ENCODE measurements around the gene NUTM2A.
"Not testable (repeated sequence)": the region's sequence is repeated elsewhere in the genome, so short reads cannot be mapped to it uniquely, and the experiment has no call there.

NUTM2A gene, protein sequence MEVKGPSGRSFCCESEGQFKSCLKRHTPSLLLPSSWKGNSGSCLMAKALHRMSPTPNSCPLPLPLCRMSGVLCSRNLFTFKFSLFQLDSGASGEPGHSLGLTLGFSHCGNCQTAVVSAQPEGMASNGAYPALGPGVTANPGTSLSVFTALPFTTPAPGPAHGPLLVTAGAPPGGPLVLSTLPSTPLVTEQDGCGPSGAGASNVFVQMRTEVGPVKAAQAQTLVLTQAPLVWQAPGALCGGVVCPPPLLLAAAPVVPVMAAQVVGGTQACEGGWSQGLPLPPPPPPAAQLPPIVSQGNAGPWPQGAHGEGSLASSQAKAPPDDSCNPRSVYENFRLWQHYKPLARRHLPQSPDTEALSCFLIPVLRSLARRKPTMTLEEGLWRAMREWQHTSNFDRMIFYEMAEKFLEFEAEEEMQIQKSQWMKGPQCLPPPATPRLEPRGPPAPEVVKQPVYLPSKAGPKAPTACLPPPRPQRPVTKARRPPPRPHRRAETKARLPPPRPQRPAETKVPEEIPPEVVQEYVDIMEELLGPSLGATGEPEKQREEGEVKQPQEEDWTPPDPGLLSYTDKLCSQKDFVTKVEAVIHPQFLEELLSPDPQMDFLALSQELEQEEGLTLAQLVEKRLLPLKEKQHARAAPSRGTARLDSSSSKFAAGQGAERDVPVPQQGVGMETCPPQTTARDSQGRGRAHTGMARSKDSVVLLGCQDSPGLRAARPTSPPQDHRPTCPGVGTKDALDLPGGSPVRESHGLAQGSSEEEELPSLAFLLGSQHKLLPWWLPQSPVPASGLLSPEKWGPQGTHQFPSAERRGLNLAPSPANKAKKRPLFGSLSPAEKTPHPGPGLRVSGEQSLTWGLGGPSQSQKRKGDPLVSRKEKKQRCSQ

GRCh38 chr10:87225148-87225547 is at the start of gene NUTM2A:
Gene NUTM2A, plus strand, starts transcription at chr10:87225448. Its CDS starts 383 bp downstream, at chr10:87225831.
- H3K4me3 ChIP-seq (ENCODE audit: low read depth, low read length); DNase-seq (ENCODE audit: low read depth): not testable (repeated sequence)

- DNase-seq (ENCODE audit: low read depth); H3K4me3 ChIP-seq (ENCODE audit: low read depth, low read length): not testable (repeated sequence)
Measured at GRCh38 chr10:87177587-87177986, 47.7 kb upstream of the NUTM2A start.

DNA sequence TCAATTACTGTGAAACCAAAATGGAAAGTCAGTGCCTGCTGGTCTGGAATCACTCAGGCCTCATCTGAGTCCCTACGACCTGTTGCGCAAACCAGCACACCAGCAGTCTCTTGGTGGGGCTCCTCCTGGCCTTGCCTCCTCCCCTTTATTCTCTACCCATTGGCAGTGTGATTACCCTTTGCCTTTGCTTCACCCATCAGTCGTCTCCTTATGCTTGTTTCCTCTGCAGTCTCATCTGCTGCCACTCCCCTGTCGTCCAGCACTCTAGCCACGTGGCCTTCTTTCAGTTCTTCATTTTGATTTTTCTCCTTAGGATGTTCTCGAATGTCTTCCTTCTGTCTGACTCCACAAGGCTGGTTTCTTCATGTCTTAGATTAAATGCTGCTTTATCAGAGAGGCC is 40.8 kb upstream of the NUTM2A start:
- DNase-seq (ENCODE audit: low read depth); H3K4me3 ChIP-seq (ENCODE audit: low read depth, low read length): not testable (repeated sequence)

DNA sequence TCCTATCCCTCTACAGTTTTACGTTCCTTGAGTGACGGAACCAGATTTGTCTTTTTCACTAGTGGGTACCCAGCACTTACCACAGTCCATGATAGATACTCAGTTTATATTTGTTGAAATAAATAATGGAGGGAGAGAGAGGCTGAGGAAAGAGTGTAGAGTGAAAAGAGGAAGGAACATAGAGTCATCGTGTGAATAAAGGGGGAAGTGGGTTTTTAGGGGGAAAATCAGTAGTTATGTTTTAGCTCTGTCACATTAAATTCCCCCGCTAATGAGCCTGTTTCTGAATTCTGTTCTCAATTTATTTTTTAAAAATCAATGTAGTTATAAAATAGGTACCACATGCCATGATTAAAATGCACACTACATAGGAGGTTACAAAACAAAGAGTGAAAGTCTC is 39.2 kb upstream of the NUTM2A start:
- not testable (repeated sequence) for H3K4me3 ChIP-seq (ENCODE audit: low read depth, low read length); DNase-seq (ENCODE audit: low read depth)

DNA sequence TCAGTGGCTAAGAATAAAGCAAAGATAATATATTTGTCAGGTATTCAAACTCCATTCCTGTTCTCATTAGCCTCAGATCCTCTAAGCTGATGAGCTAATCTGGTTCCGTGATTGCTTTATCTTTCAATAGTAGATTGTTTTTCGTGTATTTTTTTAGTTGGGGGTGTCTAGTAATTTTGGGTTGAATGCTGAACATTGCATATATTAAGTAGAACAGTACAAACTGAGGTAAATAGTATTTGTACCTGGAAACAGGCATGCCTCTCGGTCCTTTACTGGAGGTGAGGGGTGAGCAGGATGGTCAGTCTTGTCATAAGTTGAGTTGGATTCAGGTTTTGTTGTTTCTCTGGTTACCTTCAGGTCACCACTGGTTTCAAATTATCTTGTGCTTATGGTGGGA is 37.7 kb upstream of the NUTM2A start:
- DNase-seq (ENCODE audit: low read depth); H3K4me3 ChIP-seq (ENCODE audit: low read depth, low read length): not testable (repeated sequence)

GRCh38 chr10:87191841-87192240 is 33.4 kb upstream of the NUTM2A start:
- not testable (repeated sequence) for DNase-seq (ENCODE audit: low read depth); H3K4me3 ChIP-seq (ENCODE audit: low read depth, low read length)

- peak; percentile 54 for DNase-seq (ENCODE audit: low read depth)
- not testable (repeated sequence) for H3K4me3 ChIP-seq (ENCODE audit: low read depth, low read length)
Measured at GRCh38 chr10:87200924-87201323, 24.3 kb upstream of the NUTM2A start.

DNA sequence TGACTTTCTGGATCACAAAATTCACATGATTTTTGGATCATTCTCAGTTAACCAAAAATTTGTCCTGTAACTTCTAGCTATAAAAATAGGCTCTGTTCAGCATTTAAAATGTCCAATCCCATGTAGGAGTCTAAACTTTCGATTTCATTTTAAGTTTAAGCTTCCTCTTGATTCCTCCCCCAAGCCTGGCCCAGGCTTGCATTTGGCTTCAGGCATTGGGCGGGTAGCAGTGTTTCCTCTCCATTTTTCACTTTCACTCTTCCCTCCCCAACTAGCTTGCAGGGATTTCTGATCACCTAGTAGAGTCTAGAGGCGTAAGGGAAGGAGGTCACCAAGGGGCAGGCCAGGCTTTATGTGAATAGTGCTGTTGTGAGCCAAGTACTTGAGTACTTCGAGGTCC is 20.4 kb upstream of the NUTM2A start:
- not testable (repeated sequence) for H3K4me3 ChIP-seq (ENCODE audit: low read depth, low read length); DNase-seq (ENCODE audit: low read depth)

DNA sequence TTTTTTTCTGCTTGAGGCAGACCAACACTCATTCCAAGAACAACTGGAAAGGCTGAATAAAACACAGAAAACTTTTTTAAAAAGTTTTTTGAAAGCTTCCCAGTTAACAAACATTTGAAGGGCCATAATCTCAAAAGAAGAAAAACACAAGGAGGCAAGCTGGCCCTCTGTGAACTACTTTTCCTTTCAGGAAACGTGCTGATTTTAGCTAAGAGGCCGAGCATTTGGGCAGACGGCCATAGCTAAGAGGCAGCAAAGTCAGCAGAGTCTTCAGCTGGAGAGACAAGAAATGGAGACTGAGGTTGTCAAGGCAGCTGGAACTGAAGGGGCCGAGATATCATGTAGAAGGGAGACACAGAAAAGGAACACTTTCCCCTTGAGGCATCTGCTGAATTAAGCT is 18.3 kb upstream of the NUTM2A start:
- H3K4me3 ChIP-seq (ENCODE audit: low read depth, low read length); DNase-seq (ENCODE audit: low read depth): not testable (repeated sequence)

- not testable (repeated sequence) for H3K4me3 ChIP-seq (ENCODE audit: low read depth, low read length); DNase-seq (ENCODE audit: low read depth)
Measured at GRCh38 chr10:87210309-87210708, 14.9 kb upstream of the NUTM2A start.

DNA sequence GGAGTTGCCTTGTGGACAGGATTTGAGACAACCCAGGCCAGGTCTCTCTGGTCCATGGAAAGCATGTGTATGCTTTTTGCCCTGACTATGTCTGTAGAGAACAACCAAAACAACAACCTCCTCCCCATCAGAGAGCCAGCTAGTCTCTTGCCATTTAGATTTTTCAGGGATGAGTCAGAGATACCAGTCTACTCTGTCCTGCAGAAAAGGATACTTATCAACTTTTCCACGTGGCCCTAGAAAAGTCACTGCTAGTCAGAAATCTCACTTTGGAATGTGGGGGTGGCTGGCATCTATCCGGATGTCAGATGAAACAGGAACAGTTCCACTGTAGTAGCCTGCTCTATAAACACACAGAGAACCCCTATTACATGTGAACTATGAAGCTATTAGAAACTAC is 13.4 kb upstream of the NUTM2A start:
- not testable (repeated sequence) for H3K4me3 ChIP-seq (ENCODE audit: low read depth, low read length); DNase-seq (ENCODE audit: low read depth)

DNA sequence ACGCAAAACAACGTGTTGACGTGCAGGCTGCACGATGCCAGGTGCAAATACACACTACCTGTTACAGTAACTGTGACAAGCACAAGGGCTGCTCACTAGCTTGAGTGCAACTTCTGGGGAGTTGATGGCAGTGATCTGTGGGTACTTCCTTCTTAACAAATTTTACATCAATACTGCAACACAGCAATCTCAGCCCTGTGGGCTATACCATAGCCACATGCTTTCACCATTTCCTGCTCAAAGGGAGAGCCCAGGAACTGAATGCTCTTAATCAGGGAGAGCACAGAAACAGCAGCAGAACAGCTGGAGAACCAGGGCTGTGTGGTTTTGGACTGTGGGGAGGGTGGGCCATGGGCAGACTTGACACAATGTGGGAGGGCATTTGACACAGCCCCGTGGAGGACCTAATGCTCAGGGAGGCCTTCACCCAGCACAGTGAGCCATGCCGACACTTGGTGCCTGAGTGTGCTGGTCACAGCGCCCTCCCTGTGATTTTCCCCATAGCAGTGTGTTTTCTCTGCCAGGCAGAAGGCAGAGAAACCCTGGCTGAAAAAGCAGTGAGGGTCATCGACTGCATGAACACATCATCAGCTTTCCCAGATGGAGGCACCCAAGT is 12.0 kb upstream of the NUTM2A start:
- H3K4me3 ChIP-seq (ENCODE audit: low read depth, low read length); DNase-seq (ENCODE audit: low read depth): not testable (repeated sequence)

DNA sequence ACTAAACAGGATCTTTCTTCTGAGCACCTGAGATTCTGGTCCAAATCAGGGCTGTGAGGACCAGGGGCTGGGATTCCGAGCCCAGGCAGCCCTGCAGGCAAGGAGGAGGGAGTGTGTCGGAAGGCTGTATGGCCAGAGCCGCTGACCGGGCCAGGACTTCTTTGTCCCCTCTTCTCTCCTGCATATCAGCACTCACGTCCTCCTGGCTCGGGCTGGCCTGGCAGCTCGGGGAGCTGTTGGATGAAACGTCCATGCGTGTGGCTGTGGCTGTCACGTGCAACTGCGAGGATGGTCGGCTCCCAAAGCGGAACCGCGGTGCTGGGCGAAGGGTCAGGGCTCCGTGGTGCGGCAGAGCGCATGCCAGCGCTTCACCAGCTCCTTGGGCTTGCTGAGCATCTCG is 11.4 kb upstream of the NUTM2A start:
- H3K4me3 ChIP-seq (ENCODE audit: low read depth, low read length); DNase-seq (ENCODE audit: low read depth): not testable (repeated sequence)

GRCh38 chr10:87216120-87216519 is 9.1 kb upstream of the NUTM2A start:
- not testable (repeated sequence) for H3K4me3 ChIP-seq (ENCODE audit: low read depth, low read length); DNase-seq (ENCODE audit: low read depth)

DNA sequence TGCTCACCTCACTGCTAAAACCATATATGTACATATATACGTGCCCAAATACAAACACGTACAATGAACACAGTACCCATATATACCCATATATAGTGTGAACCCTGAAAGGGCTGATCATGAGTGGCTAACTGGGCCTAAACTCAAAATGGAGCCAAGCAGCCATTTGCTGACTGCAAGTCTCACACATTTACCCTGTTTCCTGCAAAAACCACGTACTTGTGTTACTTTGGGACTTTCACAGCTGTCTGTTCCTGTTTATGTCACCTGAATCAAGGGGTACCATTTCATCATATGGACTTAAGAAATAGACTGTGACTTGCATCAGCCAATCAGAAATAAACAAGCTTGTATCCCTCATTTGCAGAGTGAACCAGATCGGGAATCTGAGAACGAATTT is 5.9 kb upstream of the NUTM2A start:
- not testable (repeated sequence) for H3K4me3 ChIP-seq (ENCODE audit: low read depth, low read length); DNase-seq (ENCODE audit: low read depth)

DNA sequence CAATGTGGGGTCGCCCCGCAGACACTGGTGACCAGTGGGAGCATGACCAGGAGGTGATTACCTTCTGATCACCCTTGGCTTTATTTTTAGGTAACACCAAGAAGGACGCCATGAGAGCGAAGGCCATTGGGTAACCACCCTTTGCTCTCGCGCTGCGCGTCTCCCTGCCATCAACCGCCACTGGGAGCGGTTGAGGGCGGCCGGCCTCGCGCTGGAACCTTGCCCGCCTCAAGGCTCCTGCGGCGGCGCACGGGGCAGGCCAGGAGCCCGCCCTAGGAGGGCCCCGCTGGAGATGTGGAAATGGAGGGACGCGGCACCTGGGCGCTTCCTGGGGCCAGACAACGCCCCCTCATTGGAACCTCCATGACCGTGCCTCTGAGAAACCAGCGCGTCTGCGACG is 2.5 kb upstream of the NUTM2A start:
- H3K4me3 ChIP-seq (ENCODE audit: low read depth, low read length); DNase-seq (ENCODE audit: low read depth): not testable (repeated sequence)

DNA sequence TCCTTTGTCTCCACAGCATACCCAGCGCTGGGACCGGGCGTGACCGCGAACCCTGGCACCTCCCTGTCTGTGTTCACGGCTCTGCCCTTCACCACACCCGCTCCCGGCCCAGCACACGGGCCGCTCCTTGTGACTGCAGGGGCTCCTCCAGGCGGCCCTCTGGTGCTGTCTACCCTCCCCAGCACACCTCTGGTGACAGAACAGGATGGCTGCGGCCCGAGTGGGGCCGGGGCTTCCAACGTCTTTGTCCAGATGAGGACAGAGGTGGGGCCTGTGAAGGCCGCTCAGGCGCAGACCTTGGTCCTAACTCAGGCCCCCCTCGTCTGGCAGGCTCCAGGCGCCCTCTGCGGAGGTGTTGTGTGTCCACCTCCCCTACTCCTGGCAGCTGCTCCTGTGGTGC is 3.0 kb downstream of the NUTM2A start:
- H3K4me3 ChIP-seq (ENCODE audit: low read depth, low read length); DNase-seq (ENCODE audit: low read depth): not testable (repeated sequence)

- not testable (repeated sequence) for H3K4me3 ChIP-seq (ENCODE audit: low read depth, low read length); DNase-seq (ENCODE audit: low read depth)
Measured at GRCh38 chr10:87229211-87229610, 4.0 kb downstream of the NUTM2A start.

GRCh38 chr10:87234854-87235253 is 9.6 kb downstream of the NUTM2A start:
- not testable (repeated sequence) for DNase-seq (ENCODE audit: low read depth); H3K4me3 ChIP-seq (ENCODE audit: low read depth, low read length)

DNA sequence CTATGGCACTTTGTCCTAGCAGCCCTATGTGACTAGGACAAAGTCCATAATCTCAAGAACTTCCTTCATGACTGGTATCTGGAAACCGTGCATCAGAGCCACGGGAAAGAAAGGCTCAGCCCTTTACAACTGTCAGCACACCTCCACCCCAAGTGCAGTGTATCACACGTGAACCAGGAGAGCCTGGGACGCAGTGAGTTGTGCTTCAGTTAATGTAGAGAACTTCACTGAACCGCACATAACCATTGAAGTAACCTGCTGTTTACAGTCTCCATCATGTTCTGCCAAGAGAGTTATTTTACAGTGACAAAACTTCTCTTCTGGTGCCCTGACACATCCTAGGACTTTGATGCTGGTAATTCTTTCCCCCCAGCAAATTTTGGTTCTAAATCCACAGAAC is 12.0 kb downstream of the NUTM2A start:
- not testable (repeated sequence) for H3K4me3 ChIP-seq (ENCODE audit: low read depth, low read length); DNase-seq (ENCODE audit: low read depth)
